Activated B cell treated with CpG ODN at 0.5 μM for 24 hours (primary cell): ENCODE measurements around the gene PTPN3. TPM values are rescaled to one million over a fixed set of nuclear protein-coding genes. Genes with fewer than 3 reads are reported as not detected.

ENCODE experiments used
- ATAC-seq: fragments of 200-7000 bp; cut with Tn5 transposase; one replicate; pipeline ENCODE4 v1.10.0; 2021; ENCODE audit warnings: low read depth, mild to moderate bottlenecking, moderate library complexity
- CTCF ChIA-PET: fragments of 350-600 bp; sonication (Branson Sonifier 250); formaldehyde crosslinking; loops from one replicate; lab custom pipeline; 2021; ENCODE audit warnings: antibody characterized with exemption; lab: Charles Lee
- POLR2A ChIA-PET: fragments of 350-600 bp; sonication (Branson Sonifier 250); formaldehyde crosslinking; loops from one replicate; lab custom pipeline; 2021; ENCODE audit warnings: antibody characterized with exemption; lab: Charles Lee
- DNase-seq: peaks from one replicate; pipeline ENCODE4 v3.0.0; 2022
- H3K27ac Mint-ChIP-seq: one replicate; pipeline ENCODE4 v1.8.0; 2020; ENCODE audit warnings: mixed read lengths
- H3K27me3 Mint-ChIP-seq: one replicate; pipeline ENCODE4 v1.8.0; 2021; ENCODE audit warnings: mixed read lengths
- H3K36me3 Mint-ChIP-seq: one replicate; pipeline ENCODE4 v1.8.0; 2021; ENCODE audit warnings: low read depth, mixed read lengths
- H3K4me1 Mint-ChIP-seq: one replicate; pipeline ENCODE4 v1.8.0; 2021; ENCODE audit warnings: mixed read lengths
- H3K4me3 Mint-ChIP-seq: one replicate; pipeline ENCODE4 v1.8.0; 2020; ENCODE audit warnings: mild to moderate bottlenecking, mixed read lengths
- H3K9me3 Mint-ChIP-seq: one replicate; pipeline ENCODE4 v1.8.0; 2020; ENCODE audit warnings: mixed read lengths
- intact Hi-C: fragments of 100-400 bp; cut with micrococcal nuclease; formaldehyde crosslinking; loops from one replicate; pipeline ENCODE4 v1.15.1; 2024
- total RNA-seq: library from RNA; stranded (reverse); gene quantifications from 2 replicates; pipeline ENCODE4 v1.2.3, GENCODE V29; 2022
- TF ChIP-seq, protein P1 (sequence below): fragments of 200-600 bp; IDR thresholded peaks from one replicate; pipeline ENCODE4 v1.8.0; 2022; ENCODE audit warnings: antibody characterized with exemption, mild to moderate bottlenecking

Gene PTPN3
- total RNA-seq, 1 donor from 2014 or later = 0.09 TPM

DNA sequence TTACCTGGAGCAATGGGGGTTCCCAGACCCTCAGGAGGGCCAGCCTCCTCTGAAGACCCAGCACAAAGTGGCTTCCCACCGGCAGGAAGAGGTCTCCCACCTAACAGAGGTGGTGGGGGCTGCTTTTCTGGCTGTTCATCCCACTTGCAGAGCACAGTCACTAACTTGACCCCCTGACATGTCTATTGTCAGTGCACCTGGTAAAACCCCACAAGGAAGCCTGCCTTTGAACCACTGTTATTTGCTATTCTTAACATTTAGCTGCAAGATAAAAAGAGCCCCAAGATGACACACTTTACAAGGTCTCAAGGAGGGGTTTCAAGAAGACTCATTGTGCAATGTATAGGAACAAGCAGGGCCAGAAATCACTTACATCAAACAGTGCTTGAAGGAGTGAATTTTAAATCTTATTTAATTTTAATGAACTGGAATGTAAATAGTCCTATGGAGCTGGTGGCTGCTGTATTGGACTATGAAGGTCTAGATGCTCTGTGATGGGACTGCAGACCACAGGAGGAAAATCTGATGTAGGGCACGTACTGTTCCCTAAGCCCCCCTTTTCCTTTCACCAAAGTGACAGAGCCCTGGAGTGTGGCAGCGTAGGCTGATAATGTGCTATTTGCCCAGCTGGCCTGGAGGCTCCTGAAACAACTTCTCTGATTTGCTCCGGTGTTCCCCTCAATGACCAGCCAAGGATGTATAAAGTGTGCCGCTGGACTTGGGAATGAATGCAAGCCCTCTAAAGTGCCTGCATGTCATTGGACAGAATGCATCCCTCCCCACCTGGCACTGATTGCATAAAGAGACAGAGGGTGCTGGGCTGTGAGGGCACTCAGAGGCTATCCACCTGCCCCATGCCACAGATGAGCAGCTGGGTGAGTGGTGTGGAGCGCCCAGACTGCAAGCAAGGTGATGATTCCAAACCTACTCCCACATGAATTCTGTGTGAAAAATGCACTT is 80.2 kb downstream of the PTPN3 start:
- DNase-seq = no peak
- Mint-ChIP-seq H3K27me3 (peaks cover 3% of the 10 kb centered on the region), H3K4me3 (no peak overlapping the region), H3K4me1 (peaks cover 64% of the 10 kb centered on the region), H3K27ac (peak overlapping the region; percentile 75), H3K9me3 (no peaks in the 10 kb centered on the region), H3K36me3 (no peaks in the 10 kb centered on the region)
- POLR2A ChIA-PET = interaction anchor here (0.7 to 2.2 kb wide), 2 partner anchors 18 to 40 kb away, joined by 3 to 14 read pairs; no protein-coding TSS in a partner anchor
- no peak for ATAC-seq
- intact Hi-C loops = loop anchor here (5.0 to 10.0 kb wide), 3 partner anchors 554 to 1543 kb away; partner anchors contain the start of gene TXN
- TF ChIP-seq, protein P1, sequence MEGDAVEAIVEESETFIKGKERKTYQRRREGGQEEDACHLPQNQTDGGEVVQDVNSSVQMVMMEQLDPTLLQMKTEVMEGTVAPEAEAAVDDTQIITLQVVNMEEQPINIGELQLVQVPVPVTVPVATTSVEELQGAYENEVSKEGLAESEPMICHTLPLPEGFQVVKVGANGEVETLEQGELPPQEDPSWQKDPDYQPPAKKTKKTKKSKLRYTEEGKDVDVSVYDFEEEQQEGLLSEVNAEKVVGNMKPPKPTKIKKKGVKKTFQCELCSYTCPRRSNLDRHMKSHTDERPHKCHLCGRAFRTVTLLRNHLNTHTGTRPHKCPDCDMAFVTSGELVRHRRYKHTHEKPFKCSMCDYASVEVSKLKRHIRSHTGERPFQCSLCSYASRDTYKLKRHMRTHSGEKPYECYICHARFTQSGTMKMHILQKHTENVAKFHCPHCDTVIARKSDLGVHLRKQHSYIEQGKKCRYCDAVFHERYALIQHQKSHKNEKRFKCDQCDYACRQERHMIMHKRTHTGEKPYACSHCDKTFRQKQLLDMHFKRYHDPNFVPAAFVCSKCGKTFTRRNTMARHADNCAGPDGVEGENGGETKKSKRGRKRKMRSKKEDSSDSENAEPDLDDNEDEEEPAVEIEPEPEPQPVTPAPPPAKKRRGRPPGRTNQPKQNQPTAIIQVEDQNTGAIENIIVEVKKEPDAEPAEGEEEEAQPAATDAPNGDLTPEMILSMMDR = no peak
- CTCF ChIA-PET = no interaction called here

DNA sequence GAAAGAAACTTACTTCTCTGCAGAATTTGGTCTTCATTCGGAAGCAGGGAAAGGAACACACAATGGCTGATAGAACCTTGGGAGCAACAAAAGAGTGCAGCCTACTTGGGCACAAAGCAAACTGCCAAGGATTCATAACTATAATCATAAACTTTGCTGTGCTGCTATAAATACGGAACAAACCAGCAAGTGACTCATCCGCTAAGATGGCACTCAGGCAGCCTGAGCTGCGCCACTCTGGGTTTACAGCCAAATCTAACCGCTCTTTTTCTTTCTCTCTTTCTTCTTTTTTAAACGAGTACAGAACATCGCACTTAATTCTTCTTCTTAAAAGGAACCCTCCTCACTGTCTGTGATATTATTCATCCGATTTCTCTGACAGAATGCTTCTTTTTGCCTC is 81.1 kb downstream of the PTPN3 start:
- intact Hi-C loops = loop anchor here (5.0 to 10.0 kb wide), 3 partner anchors 555 to 1542 kb away; partner anchors contain the start of gene TXN
- H3K4me3 Mint-ChIP-seq = no peak overlapping the region
- peaks cover 60% of the 10 kb centered on the region for H3K4me1 Mint-ChIP-seq
- no peaks in the 10 kb centered on the region for H3K36me3 Mint-ChIP-seq
- TF ChIP-seq, protein P1 = no peak
- peaks cover 3% of the 10 kb centered on the region for H3K27me3 Mint-ChIP-seq
- ChIA-PET POLR2A (interaction anchor here (0.7 to 2.2 kb wide), 2 partner anchors 18 to 41 kb away, joined by 3 to 14 read pairs; no protein-coding TSS in a partner anchor), CTCF (no interaction called here)
- ATAC-seq (no peak), DNase-seq (no peak)
- peak overlapping the region; percentile 75 for H3K27ac Mint-ChIP-seq
- no peaks in the 10 kb centered on the region for H3K9me3 Mint-ChIP-seq

DNA sequence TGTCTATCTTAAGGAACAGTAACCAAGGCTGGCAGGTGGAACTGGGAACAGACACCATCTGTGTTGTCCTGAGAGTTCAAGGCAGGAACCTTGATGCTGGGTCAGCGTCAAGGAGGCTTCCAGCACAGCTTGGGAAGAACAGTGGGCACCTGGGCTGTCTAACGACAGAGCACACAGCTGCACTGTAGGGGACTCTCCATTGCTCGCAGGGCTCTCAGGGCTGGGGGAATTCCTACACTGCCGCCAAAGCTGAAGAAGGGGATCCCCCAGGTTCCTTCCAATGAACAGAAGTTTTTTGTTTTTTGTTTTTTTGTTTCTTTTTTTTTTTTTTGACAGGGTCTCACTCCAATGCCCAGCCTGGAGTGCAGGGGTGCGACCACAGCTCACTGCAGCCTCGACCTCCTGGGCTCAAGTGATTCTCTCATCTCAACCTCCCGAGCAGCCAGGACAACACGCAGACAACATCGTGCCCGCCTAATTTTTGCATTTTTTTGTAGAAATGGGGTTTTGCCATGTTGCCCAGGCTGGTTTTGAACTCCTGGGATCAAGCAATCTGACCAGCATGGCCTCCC is 81.9 kb downstream of the PTPN3 start:
- POLR2A ChIA-PET = interaction anchor here (0.6 to 2.2 kb wide), 4 partner anchors 17 to 297 kb away, joined by 3 to 14 read pairs (median 4); no protein-coding TSS in a partner anchor
- TF ChIP-seq, protein P1 = no peak
- no peaks in the 10 kb centered on the region for H3K9me3 Mint-ChIP-seq
- peak overlapping the region; percentile 55 for H3K4me3 Mint-ChIP-seq
- CTCF ChIA-PET = interaction anchor here (0.6 to 1.0 kb wide), 2 partner anchors 16 to 336 kb away, joined by 3 to 4 read pairs; no protein-coding TSS in a partner anchor
- H3K27me3 Mint-ChIP-seq = peaks cover 3% of the 10 kb centered on the region
- peaks cover 68% of the 10 kb centered on the region for H3K4me1 Mint-ChIP-seq
- peak; percentile 81 for ATAC-seq
- H3K36me3 Mint-ChIP-seq = no peaks in the 10 kb centered on the region
- intact Hi-C loops = loop anchor here (1.0 to 10.0 kb wide), 5 partner anchors 17 to 1541 kb away; partner anchors contain the start of gene TXN
- H3K27ac Mint-ChIP-seq = peak overlapping the region; percentile 75
- DNase-seq = no peak

DNA sequence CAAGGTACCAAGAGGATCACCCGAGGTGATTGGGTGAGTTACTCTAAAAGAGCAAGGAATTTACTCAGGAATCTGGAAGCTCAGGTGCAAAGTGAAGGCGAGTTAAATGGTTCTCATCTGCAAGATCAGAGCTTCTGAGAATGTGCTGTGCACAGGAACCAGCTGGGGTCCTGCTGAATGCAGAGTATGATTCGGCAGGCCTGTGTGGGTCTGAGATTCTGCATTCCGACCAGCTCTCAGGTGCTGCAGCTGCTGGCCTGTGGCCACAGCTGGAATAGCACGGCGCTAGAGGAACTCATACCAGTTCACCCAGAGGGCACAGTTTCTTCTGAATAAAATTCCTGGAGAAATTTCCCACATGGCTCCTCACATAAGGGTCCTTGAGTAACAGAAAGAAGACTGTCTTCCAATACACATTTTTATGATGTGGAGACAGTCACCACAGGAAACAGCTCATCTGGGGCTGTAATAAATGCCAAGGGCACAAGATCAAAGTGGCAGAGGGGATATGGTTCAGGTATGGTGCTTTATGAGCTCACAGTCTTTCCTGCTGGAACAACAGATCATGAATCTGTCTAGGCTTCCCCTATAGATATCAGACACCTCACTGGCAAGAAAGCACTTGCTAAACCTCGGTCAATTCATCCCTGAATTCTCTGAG is 83.9 kb downstream of the PTPN3 start:
- no peaks in the 10 kb centered on the region for H3K36me3 Mint-ChIP-seq
- ChIA-PET CTCF (interaction anchor here (1.1 kb wide), 1 partner anchor 26 kb away, joined by 3 read pairs; no protein-coding TSS in a partner anchor), POLR2A (interaction anchor here (1.0 kb wide), 1 partner anchor 26 kb away, joined by 3 read pairs; no protein-coding TSS in a partner anchor)
- intact Hi-C loops = loop anchor here (10.0 kb wide), 1 partner anchor 1539 kb away; no protein-coding TSS in a partner anchor
- DNase-seq (no peak), ATAC-seq (no peak)
- no peak overlapping the region for H3K4me3 Mint-ChIP-seq
- no peaks in the 10 kb centered on the region for H3K9me3 Mint-ChIP-seq
- H3K27ac Mint-ChIP-seq = no peak overlapping the region
- TF ChIP-seq, protein P1 = no peak
- peaks cover 3% of the 10 kb centered on the region for H3K27me3 Mint-ChIP-seq
- peaks cover 80% of the 10 kb centered on the region for H3K4me1 Mint-ChIP-seq
